Astrocyte (in vitro differentiated cells and primary cell): ENCODE results near the gene NT5DC3. TPM values are rescaled to one million over a fixed set of nuclear protein-coding genes. Genes with fewer than 3 reads are reported as not detected.

Source experiments
- DNase-seq: peaks from one replicate; pipeline ENCODE4 v3.0.0-alpha.2; 2010; ENCODE audit warnings: low read depth
- FAIRE-seq: peaks from 2 replicates; lab custom pipeline; 2011; peaks lifted over from hg19 to GRCh38; lab: Jason Lieb, UNC
- H2AFZ ChIP-seq: 2 replicates; pipeline ENCODE4 v1.6.0; 2012; ENCODE audit warnings: low read depth, low read length, inconsistent platforms
- H3K27ac ChIP-seq: 2 replicates; pipeline ENCODE4 v1.5.1; 2011; ENCODE audit warnings: low read depth, low read length, inconsistent platforms
- H3K27me3 ChIP-seq: 2 replicates; pipeline ENCODE4 v1.6.0; 2011; ENCODE audit warnings: low read length, inconsistent platforms; ENCODE audit not compliant: insufficient read depth
- H3K36me3 ChIP-seq: 2 replicates; pipeline ENCODE4 v1.5.1; 2011; ENCODE audit warnings: low read length, inconsistent platforms; ENCODE audit not compliant: insufficient read depth
- H3K4me1 ChIP-seq: 2 replicates; pipeline ENCODE4 v1.5.1; 2011; ENCODE audit warnings: low read length, inconsistent platforms; ENCODE audit not compliant: insufficient read depth
- H3K4me2 ChIP-seq: 2 replicates; pipeline ENCODE4 v1.6.0; 2012; ENCODE audit warnings: low read length, inconsistent platforms
- H3K4me3 ChIP-seq: 2 replicates; pipeline ENCODE4 v1.5.1; 2011; ENCODE audit warnings: low read depth, mild to moderate bottlenecking, low read length, inconsistent platforms; ENCODE audit not compliant: insufficient read depth
- H3K79me2 ChIP-seq: 2 replicates; pipeline ENCODE4 v1.6.0; 2012; ENCODE audit warnings: mild to moderate bottlenecking, low read length, inconsistent platforms; ENCODE audit not compliant: insufficient read depth
- H3K9ac ChIP-seq: 2 replicates; pipeline ENCODE4 v1.6.0; 2012; ENCODE audit warnings: mild to moderate bottlenecking, low read length, inconsistent platforms
- H3K9me3 ChIP-seq: 2 replicates; pipeline ENCODE4 v1.5.1; 2012; ENCODE audit warnings: low read depth, mild to moderate bottlenecking, low read length, inconsistent platforms; ENCODE audit not compliant: insufficient read depth
- H4K20me1 ChIP-seq: 2 replicates; pipeline ENCODE4 v1.6.0; 2012; ENCODE audit warnings: low read length, inconsistent platforms; ENCODE audit not compliant: insufficient read depth
- H3K27ac Mint-ChIP-seq: one replicate; pipeline ENCODE4 v1.8.0; 2021; ENCODE audit warnings: mild to moderate bottlenecking, mixed read lengths; ENCODE audit not compliant: unreplicated experiment
- H3K27me3 Mint-ChIP-seq: one replicate; pipeline ENCODE4 v1.8.0; 2021; ENCODE audit warnings: low read depth, mixed read lengths; ENCODE audit not compliant: unreplicated experiment
- H3K36me3 Mint-ChIP-seq: one replicate; pipeline ENCODE4 v1.8.0; 2021; ENCODE audit warnings: low read depth, mixed read lengths; ENCODE audit not compliant: unreplicated experiment
- H3K4me1 Mint-ChIP-seq: one replicate; pipeline ENCODE4 v1.8.0; 2021; ENCODE audit warnings: low read depth, mixed read lengths; ENCODE audit not compliant: unreplicated experiment
- H3K4me3 Mint-ChIP-seq: one replicate; pipeline ENCODE4 v1.8.0; 2021; ENCODE audit warnings: mild to moderate bottlenecking, moderate library complexity, mixed read lengths; ENCODE audit not compliant: unreplicated experiment
- H3K9me3 Mint-ChIP-seq: one replicate; pipeline ENCODE4 v1.8.0; 2021; ENCODE audit warnings: mild to moderate bottlenecking, mixed read lengths; ENCODE audit not compliant: unreplicated experiment
- EZH2 ChIP-seq: IDR thresholded peaks from 2 replicates; pipeline ENCODE4 v1.6.1; 2012; ENCODE audit warnings: mild to moderate bottlenecking, low read length, inconsistent platforms; ENCODE audit not compliant: insufficient read depth
- total RNA-seq: library from RNA; stranded (reverse); gene quantifications from 2 replicates; pipeline ENCODE4 v1.2.1, GENCODE V29; 2021
- TF ChIP-seq, protein P1 (sequence below): IDR thresholded peaks from 2 replicates; pipeline ENCODE4 v1.5.1; 2011; ENCODE audit warnings: low read depth, mild to moderate bottlenecking, inconsistent platforms, low read length, moderate library complexity; ENCODE audit not compliant: insufficient read depth

The NT5DC3 gene
- total RNA-seq, 1 donor from 2014 or later: 13.6 TPM

DNA sequence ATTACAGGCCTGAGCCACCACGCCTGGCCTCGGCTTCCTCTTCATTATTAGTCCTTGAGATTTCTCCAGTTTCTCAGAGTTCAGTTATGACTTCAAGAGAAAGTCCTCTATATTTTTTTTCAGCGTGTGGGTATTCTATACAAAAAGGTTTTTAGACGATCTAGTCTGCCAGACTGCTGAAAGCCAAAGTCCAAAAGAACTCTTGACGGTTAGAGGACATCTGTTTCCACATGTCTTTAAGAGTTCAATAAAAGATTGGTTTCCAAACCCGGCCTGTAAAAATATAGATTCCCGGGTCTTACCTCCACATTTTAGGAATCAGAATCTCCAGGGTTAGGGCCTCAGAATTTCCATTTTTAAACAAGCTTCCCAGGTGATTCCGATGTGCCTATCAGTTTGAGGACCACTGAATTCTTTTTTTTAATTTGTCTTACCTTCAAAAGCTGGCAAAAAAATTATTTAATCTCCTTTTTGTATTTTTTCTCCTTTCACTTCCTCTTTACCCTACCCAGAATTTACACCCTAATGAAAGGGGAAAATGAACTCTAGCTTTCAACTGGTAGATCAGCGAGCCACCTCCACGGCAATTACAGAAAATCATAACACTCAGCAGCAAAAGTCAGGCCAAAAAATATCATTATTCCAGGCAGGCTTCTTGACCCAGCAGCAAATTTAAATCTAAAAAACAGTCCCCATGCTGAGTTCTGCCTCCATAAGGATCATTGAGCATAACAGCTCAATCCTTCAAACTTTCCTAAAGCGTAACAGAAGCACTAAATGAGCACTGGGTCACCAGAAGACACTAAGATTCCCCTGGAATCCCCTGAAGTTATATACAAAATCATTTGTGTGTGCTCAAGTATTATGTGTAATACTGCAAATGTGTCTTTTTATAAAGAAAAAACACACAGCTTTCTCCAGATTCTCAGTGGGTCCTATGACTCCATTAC, 8.7 kb downstream of the NT5DC3 start:
- no peak overlapping the region for H2AFZ ChIP-seq
- H3K79me2 ChIP-seq: peaks cover 99% of the 10 kb centered on the region
- Mint-ChIP-seq H3K27ac (no peak overlapping the region), H3K36me3 (peaks cover 17% of the 10 kb centered on the region), H3K4me1 (peaks cover 21% of the 10 kb centered on the region), H3K27me3 (no peaks in the 10 kb centered on the region), H3K4me3 (no peak overlapping the region), H3K9me3 (peaks cover 2% of the 10 kb centered on the region)
- DNase-seq (no peak), FAIRE-seq (no peak)
- no peak overlapping the region for H3K27ac ChIP-seq
- no peaks in the 10 kb centered on the region for H3K27me3 ChIP-seq
- peaks cover 7% of the 10 kb centered on the region for H3K4me1 ChIP-seq
- no peaks in the 10 kb centered on the region for H3K36me3 ChIP-seq
- H3K9ac ChIP-seq: no peak overlapping the region
- H4K20me1 ChIP-seq: peaks cover 58% of the 10 kb centered on the region
- H3K9me3 ChIP-seq: no peaks in the 10 kb centered on the region
- no peak overlapping the region for H3K4me3 ChIP-seq
- TF ChIP-seq, protein P1, sequence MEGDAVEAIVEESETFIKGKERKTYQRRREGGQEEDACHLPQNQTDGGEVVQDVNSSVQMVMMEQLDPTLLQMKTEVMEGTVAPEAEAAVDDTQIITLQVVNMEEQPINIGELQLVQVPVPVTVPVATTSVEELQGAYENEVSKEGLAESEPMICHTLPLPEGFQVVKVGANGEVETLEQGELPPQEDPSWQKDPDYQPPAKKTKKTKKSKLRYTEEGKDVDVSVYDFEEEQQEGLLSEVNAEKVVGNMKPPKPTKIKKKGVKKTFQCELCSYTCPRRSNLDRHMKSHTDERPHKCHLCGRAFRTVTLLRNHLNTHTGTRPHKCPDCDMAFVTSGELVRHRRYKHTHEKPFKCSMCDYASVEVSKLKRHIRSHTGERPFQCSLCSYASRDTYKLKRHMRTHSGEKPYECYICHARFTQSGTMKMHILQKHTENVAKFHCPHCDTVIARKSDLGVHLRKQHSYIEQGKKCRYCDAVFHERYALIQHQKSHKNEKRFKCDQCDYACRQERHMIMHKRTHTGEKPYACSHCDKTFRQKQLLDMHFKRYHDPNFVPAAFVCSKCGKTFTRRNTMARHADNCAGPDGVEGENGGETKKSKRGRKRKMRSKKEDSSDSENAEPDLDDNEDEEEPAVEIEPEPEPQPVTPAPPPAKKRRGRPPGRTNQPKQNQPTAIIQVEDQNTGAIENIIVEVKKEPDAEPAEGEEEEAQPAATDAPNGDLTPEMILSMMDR: no peak
- TF ChIP-seq EZH2: no peak
- H3K4me2 ChIP-seq: no peak overlapping the region

DNA sequence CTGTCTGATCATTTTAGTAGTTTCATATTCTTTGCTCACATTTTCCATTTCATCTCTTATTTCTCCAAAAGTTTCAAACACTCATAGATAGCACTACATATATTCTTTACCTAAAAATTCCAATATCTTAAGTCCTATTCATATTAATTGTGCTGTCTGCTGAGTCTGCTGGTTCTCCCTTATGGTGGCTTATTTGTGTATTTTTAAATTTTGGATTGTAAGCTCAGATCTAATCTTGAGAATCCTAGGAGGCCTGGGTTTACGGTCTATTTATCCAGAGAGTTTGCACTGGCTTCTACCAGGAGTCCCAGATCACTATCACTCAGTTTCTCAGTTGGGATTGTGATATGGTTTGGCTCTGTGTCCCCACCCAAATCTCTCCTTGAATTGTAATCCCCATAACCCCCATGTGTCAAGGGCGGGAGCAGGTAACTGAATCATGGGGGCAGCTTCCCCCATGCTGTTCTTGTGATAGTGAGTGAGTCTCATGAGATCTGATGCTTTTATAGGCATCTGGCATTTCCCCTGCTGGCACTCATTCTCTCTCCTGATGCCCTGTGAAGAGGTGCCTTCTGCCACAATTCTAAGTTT, 10.2 kb downstream of the NT5DC3 start:
- Histone ChIP-seq H3K79me2 (peaks cover 98% of the 10 kb centered on the region), H4K20me1 (peaks cover 56% of the 10 kb centered on the region)
- peaks cover 17% of the 10 kb centered on the region for H3K36me3 Mint-ChIP-seq

More for the DNA sequence above, 10.2 kb downstream of the NT5DC3 start:
- H3K4me1 ChIP-seq: peaks cover 7% of the 10 kb centered on the region
- H3K4me2 ChIP-seq: no peak overlapping the region
- no peak overlapping the region for H3K27ac ChIP-seq
- no peaks in the 10 kb centered on the region for H3K27me3 ChIP-seq
- Mint-ChIP-seq H3K27ac (no peak overlapping the region), H3K27me3 (no peaks in the 10 kb centered on the region), H3K4me3 (no peak overlapping the region), H3K9me3 (peaks cover 2% of the 10 kb centered on the region), H3K4me1 (peaks cover 21% of the 10 kb centered on the region)
- TF ChIP-seq, protein P1: no peak
- no peak for TF ChIP-seq EZH2
- no peak overlapping the region for H3K4me3 ChIP-seq
- DNase-seq (no peak), FAIRE-seq (no peak)
- H3K9me3 ChIP-seq: no peaks in the 10 kb centered on the region
- H2AFZ ChIP-seq: no peak overlapping the region
- H3K36me3 ChIP-seq: no peaks in the 10 kb centered on the region
- no peak overlapping the region for H3K9ac ChIP-seq
